HG03045 (cell line): Measurements from ENCODE around the gene PITPNM3.
"Not testable (repeated sequence)": the region's sequence is repeated elsewhere in the genome, so short reads cannot be mapped to it uniquely, and the experiment has no call there.

Experiments
- ATAC-seq: cut with Tn5 transposase; IDR thresholded peaks from one replicate; pipeline ENCODE4 v1.9.1; 2021; ENCODE audit warnings: mild to moderate bottlenecking, moderate library complexity; ENCODE audit not compliant: unreplicated experiment

PITPNM3 gene

GRCh38 chr17:6556121-6557039 is at the start of gene PITPNM3:
Gene PITPNM3 (minus strand): TSS chr17:6556555. CDS start chr17:6556406, 149 bp downstream.
- no peak for ATAC-seq

DNA sequence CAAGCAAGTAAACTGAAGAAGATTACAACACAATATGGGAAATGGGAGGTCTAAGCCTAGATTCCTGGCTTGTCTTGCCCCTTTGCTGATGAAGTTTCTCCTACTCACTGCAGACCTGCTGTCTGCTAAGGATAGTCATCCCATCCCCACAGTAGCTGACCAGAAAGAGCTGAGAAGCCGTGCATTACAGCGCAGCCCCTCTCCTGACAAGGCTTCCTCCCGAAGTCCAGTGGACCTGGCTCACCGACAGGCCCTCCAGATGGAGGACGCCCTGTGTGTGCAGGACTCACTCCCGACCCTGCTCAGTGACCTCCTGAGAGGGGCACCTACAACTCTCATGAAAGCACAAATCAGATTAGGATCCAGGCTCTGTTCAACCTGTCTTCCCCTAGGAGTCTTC is 48.8 kb upstream of the PITPNM3 start:
- no peak for ATAC-seq

DNA sequence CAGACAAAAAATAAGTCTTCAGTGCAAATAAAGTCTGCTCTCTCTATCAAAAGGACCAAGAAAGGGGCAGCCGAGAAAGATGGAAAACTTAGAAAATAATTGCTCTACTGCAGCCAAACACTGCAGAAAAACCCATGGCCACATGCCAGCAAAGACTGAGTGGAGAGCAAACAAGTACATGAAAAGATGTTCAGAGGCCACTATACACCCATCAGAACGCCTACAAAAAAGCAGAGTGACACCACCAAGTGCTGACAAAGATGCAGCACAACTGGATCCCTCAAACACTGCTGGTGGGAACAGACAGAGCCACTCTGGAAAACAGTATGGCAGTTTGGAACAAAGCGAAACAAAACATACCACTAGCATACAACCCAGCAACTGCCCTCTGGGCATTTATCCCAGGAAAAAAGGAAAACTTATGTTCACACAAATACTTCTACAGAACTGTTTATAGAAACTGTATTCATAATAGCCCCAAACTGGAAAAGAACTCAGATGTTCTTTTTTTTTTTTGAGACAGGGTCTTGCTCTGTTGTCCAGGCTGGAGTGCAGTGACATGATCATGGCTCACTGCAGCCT is 47.5 kb upstream of the PITPNM3 start:
- ATAC-seq = no peak

- ATAC-seq = no peak
Observed at GRCh38 chr17:6602141-6602540, 45.8 kb upstream of the PITPNM3 start.

- ATAC-seq = no peak
Observed at GRCh38 chr17:6599364-6599763, 43.0 kb upstream of the PITPNM3 start.

- ATAC-seq = no peak
Observed at GRCh38 chr17:6597727-6598126, 41.4 kb upstream of the PITPNM3 start.

GRCh38 chr17:6596941-6597340 is 40.6 kb upstream of the PITPNM3 start:
- ATAC-seq = no peak

GRCh38 chr17:6596511-6596910 is 40.2 kb upstream of the PITPNM3 start:
- ATAC-seq = no peak

GRCh38 chr17:6596081-6596480 is 39.7 kb upstream of the PITPNM3 start:
- ATAC-seq = no peak

DNA sequence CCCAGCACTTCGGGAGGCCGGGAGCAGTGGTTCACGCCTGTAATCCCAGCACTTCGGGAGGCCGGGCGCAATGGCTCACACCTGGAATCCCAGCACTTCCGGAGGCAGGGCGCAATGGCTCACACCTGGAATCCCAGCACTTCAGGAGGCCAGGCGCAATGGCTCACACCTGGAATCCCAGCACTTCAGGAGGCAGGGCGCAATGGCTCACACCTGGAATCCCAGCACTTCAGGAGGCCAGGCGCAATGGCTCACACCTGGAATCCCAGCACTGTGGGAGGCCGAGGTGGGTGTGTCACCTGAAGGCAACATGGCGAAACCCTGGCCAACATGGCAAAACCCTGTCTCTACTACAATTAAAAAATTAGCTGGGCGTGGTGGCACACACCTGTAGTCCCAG is 37.0 kb upstream of the PITPNM3 start:
- not testable (repeated sequence) for ATAC-seq

DNA sequence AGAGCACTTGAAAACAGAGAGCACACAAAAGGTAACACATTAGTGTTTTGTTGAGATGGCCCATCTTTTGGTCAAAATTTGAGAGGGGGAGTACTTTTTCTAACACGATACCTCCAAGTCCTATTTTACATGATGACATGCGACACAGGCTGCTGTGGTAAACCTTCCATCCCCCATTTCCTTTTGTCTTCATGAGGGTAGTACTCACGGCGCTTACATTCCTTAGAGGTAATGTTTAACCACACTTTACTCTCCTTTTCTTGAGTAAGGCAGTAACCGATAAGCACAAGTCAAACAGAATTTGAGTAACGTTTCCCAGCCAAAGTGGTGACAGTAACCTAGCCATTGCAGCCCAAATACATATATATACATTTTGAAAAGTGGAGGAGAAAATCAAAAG is 35.8 kb upstream of the PITPNM3 start:
- ATAC-seq = no peak

GRCh38 chr17:6591599-6592158 is 35.3 kb upstream of the PITPNM3 start:
- no peak for ATAC-seq

DNA sequence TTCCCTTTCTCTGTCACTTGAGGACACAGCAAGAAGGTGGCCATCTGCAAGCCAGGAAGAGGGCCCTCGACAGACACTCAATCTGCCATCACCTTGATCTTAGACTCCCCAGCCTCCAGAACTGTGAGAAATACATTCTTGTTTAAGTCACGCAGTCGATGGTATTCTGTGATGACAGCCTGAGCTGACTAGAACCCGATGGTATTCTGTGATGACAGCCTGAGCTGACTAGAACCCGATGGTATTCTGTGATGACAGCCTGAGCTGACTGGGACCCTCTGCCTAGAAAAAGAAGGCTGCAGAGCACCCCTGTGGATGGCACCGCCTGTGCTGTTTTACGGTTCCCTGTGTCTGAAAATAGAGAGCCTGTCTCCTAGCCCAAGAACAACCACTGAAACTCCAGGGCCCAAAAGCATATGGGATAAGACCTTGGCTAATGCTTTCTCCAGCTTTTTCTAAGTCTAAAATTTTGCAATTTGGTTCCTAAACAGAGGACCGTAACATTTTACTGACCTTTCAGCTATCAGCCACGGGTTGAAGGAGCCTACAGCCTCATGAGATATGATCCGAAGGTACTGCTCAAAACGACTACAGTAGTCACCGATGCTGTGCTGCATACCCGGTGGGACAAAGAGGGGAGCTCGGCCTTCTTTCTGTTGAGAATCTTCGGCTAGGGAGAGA is 33.1 kb upstream of the PITPNM3 start:
- no peak for ATAC-seq

DNA sequence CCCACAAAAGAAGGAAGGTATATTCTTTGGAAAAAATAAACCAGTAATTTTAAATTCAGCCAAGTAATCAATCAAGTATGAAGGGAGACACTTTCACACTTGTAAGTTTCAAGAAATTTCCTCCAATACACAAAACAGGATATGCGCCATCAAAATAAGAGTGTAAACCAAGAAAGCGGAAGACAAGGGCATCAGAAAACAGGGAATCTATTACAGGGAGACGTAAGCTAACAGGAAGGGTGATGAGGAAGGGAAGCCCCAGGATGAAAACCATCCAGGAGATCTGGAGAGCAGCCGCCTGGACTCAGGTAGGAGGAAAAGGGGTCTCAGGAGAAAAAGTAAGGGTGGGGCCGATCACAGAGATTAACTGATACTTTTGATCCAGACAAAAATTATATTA is 31.8 kb upstream of the PITPNM3 start:
- no peak for ATAC-seq

DNA sequence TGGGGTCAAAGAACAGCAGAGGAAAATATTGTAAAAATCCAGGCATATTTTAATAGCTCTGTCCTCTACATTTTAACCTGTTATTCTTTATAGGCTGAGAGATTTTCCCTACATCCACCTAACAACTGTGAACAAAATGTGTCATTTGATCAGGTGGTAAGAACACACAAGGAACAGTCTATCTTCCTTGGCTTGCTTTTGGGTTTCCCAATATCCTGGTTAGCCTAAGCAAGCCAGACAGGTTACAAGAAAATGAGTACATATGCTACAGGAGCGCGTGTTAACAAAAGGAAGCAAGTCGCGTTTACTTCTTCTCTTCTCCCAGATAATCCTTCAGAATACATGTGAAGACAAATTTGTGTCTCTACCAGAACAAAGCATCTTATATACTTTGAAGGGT is 31.0 kb upstream of the PITPNM3 start:
- ATAC-seq = no peak

- no peak for ATAC-seq
Observed at GRCh38 chr17:6583411-6583810, 27.1 kb upstream of the PITPNM3 start.

- ATAC-seq = no peak
Observed at GRCh38 chr17:6580625-6581024, 24.3 kb upstream of the PITPNM3 start.

GRCh38 chr17:6578491-6578890 is 22.1 kb upstream of the PITPNM3 start:
- ATAC-seq = no peak

DNA sequence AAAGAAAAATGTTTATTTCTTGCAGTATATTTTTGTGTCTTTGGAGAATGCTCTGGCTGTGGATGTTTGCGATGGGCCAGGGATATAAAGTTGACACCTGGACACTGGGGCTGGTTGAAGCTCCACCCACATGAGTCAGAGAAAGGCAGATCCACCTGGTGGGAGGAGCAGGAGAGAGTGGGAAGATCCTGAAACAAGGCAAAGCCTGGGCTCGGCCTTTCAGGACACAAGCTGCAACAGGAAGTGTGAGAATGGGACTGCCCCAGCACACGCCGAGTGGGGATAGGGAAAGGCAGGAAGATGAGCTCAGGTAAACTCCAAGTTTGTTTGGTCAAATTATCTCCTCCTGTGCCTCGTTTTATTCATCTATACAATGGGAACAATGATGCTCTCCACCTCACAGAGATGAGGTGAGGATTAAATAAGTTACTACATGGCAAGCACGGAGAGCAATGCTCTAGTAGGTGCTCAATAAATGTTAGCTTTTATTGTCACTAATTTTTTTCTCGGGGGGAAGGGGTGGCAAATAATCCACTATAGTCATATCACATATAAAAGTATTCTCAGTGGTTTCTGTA is 21.4 kb upstream of the PITPNM3 start:
- ATAC-seq = no peak

GRCh38 chr17:6576038-6576785 is 19.9 kb upstream of the PITPNM3 start:
- no peak for ATAC-seq
